Smooth muscle cell (in vitro differentiated cells): ENCODE results near the gene POLR1B. TPM values are rescaled to one million over a fixed set of nuclear protein-coding genes. Genes with fewer than 3 reads are reported as not detected.
"Not testable (repeated sequence)": the region's sequence is repeated elsewhere in the genome, so short reads cannot be mapped to it uniquely, and the experiment has no call there.

Experiments
- DNase-seq: peaks from one replicate; lab custom pipeline; 2025; ENCODE audit not compliant: unreplicated experiment; lab: John Stamatoyannopoulos, UW
- H2AFZ ChIP-seq: fragments of 200-600 bp; sonication (generic); 2 replicates; pipeline ENCODE4 v1.6.0; 2016; ENCODE audit warnings: antibody characterized with exemption, low read depth, mild to moderate bottlenecking
- H3F3A ChIP-seq: fragments of 200-600 bp; sonication (generic); 2 replicates; pipeline ENCODE4 v1.6.0; 2017; ENCODE audit warnings: antibody characterized with exemption, low read depth
- H3K27ac ChIP-seq: fragments of 200-600 bp; sonication (generic); 2 replicates; pipeline ENCODE4 v1.5.1; 2016; ENCODE audit warnings: low read depth, mild to moderate bottlenecking
- H3K27me3 ChIP-seq: fragments of 200-600 bp; sonication (generic); 2 replicates; pipeline ENCODE4 v1.6.1; 2016; ENCODE audit warnings: low read depth, mild to moderate bottlenecking
- H3K36me3 ChIP-seq: fragments of 200-600 bp; sonication (generic); 2 replicates; pipeline ENCODE4 v1.5.1; 2016; ENCODE audit warnings: low read depth
- H3K4me1 ChIP-seq: fragments of 200-600 bp; sonication (generic); 2 replicates; pipeline ENCODE4 v1.5.1; 2016; ENCODE audit warnings: low read depth
- H3K4me2 ChIP-seq: fragments of 200-600 bp; sonication (generic); 2 replicates; pipeline ENCODE4 v1.6.0; 2016; ENCODE audit warnings: mild to moderate bottlenecking
- H3K4me3 ChIP-seq: fragments of 200-600 bp; sonication (generic); 2 replicates; pipeline ENCODE4 v1.5.1; 2016; ENCODE audit warnings: mild to moderate bottlenecking
- H3K79me2 ChIP-seq: fragments of 200-600 bp; sonication (generic); 2 replicates; pipeline ENCODE4 v1.6.0; 2016; ENCODE audit warnings: low read depth, mild to moderate bottlenecking
- H3K9ac ChIP-seq: fragments of 200-600 bp; sonication (generic); 2 replicates; pipeline ENCODE4 v1.6.0; 2016; ENCODE audit warnings: low read depth
- H3K9me3 ChIP-seq: fragments of 200-600 bp; sonication (generic); replicated peaks from 2 replicates; pipeline ENCODE4 v1.5.1; 2016; ENCODE audit warnings: low read depth
- H4K20me1 ChIP-seq: fragments of 200-600 bp; sonication (generic); 2 replicates; pipeline ENCODE4 v1.6.0; 2016; ENCODE audit warnings: low read depth
- CTCF ChIP-seq: fragments of 200-600 bp; sonication (generic); IDR thresholded peaks from 2 replicates; pipeline ENCODE4 v1.5.1; 2017; ENCODE audit warnings: borderline replicate concordance, mild to moderate bottlenecking, antibody characterized with exemption; ENCODE audit not compliant: insufficient read depth, poor library complexity, severe bottlenecking
- WGBS: methylation state at CpG from one replicate; pipeline ENCODE4 v1.1.7; 2016; ENCODE audit warnings: low lambda C conversion rate; 5-methylcytosine and 5-hydroxymethylcytosine counted together
- polyA plus RNA-seq: library from polyadenylated mRNA; unstranded; fragments of >200 nt; fragmentation: Nextera tagmentation; extraction: Ambion mirVana; gene quantifications from 2 replicates; pipeline ENCODE4 v1.2.1, GENCODE V29; 2016
- total RNA-seq: library from RNA; depleted of rRNA; stranded (reverse); fragments of >200 nt; gene quantifications from 2 replicates; pipeline ENCODE4 v1.2.3, GENCODE V29; 2014

Gene POLR1B
- total and polyA plus RNA-seq, 2 experiments from 2014 or later: 7.4 to 16.9 TPM

GRCh38 chr2:112605926-112606325, 63.7 kb downstream of the POLR1B start:
- WGBS: 89% methylated on average over 5 of the region's 5 CpGs
- Histone ChIP-seq H3K27me3 (no peaks in the 10 kb centered on the region), H3K27ac (no peak overlapping the region), H3K79me2 (no peaks in the 10 kb centered on the region), H3K4me1 (no peaks in the 10 kb centered on the region), H3K36me3 (no peaks in the 10 kb centered on the region), H4K20me1 (no peaks in the 10 kb centered on the region), H2AFZ (no peak overlapping the region), H3K4me2 (no peak overlapping the region), H3K9ac (no peak overlapping the region), H3K4me3 (no peak overlapping the region), H3F3A (no peaks in the 10 kb centered on the region), H3K9me3 (no peaks in the 10 kb centered on the region)
- TF ChIP-seq CTCF: no peak
- no peak for DNase-seq

- H3K9ac ChIP-seq: no peak overlapping the region
- WGBS: 91% methylated on average over 4 of the region's 4 CpGs
- no peaks in the 10 kb centered on the region for H3F3A ChIP-seq
- no peak overlapping the region for H3K27ac ChIP-seq
- H3K4me1 ChIP-seq: no peaks in the 10 kb centered on the region
- no peaks in the 10 kb centered on the region for H4K20me1 ChIP-seq
- TF ChIP-seq CTCF: no peak
- no peaks in the 10 kb centered on the region for H3K27me3 ChIP-seq
- H3K36me3 ChIP-seq: no peaks in the 10 kb centered on the region
- no peak for DNase-seq
- no peaks in the 10 kb centered on the region for H3K79me2 ChIP-seq
- no peak overlapping the region for H3K4me2 ChIP-seq
- no peaks in the 10 kb centered on the region for H3K9me3 ChIP-seq
- no peak overlapping the region for H2AFZ ChIP-seq
- H3K4me3 ChIP-seq: no peak overlapping the region
Measured at GRCh38 chr2:112606547-112606946, 64.3 kb downstream of the POLR1B start.

GRCh38 chr2:112607680-112608438, 65.6 kb downstream of the POLR1B start:
- no peak for TF ChIP-seq CTCF
- Histone ChIP-seq H4K20me1 (no peaks in the 10 kb centered on the region), H3K4me1 (no peaks in the 10 kb centered on the region), H3K79me2 (no peaks in the 10 kb centered on the region), H3F3A (no peaks in the 10 kb centered on the region), H3K9ac (no peak overlapping the region), H3K9me3 (no peaks in the 10 kb centered on the region), H3K36me3 (no peaks in the 10 kb centered on the region), H2AFZ (no peak overlapping the region), H3K27ac (no peak overlapping the region), H3K4me3 (no peak overlapping the region), H3K4me2 (no peak overlapping the region), H3K27me3 (no peaks in the 10 kb centered on the region)
- 95% methylated on average over 8 of the region's 8 CpGs for WGBS
- no peak for DNase-seq

- H3K27ac ChIP-seq, H3K9ac ChIP-seq, H2AFZ ChIP-seq, H3K36me3 ChIP-seq, H3K4me3 ChIP-seq, H3K79me2 ChIP-seq, H3K4me2 ChIP-seq, H4K20me1 ChIP-seq, H3K4me1 ChIP-seq, H3F3A ChIP-seq, DNase-seq, H3K27me3 ChIP-seq, H3K9me3 ChIP-seq: not testable (repeated sequence)
- 97% methylated on average over 4 of the region's 4 CpGs for WGBS
Measured at GRCh38 chr2:112609320-112609719, 67.1 kb downstream of the POLR1B start.

GRCh38 chr2:112612283-112612682, 70.0 kb downstream of the POLR1B start:
- H3K4me1 ChIP-seq, DNase-seq, H3F3A ChIP-seq, H2AFZ ChIP-seq, H3K27ac ChIP-seq, H3K27me3 ChIP-seq, H3K9ac ChIP-seq, H3K9me3 ChIP-seq, H4K20me1 ChIP-seq, H3K4me2 ChIP-seq, H3K4me3 ChIP-seq, H3K36me3 ChIP-seq, H3K79me2 ChIP-seq: not testable (repeated sequence)
- 93% methylated on average over 1 of the region's 1 CpG for WGBS
